ENCODE results near the gene TTPAL.

Gene TTPAL

GRCh38 chr20:44442298-44443070 lies 33.2 kb upstream of the TTPAL start:
- no peak for DNase-seq

GRCh38 chr20:44445742-44446710 lies 29.6 kb upstream of the TTPAL start:
- no peak for DNase-seq

- DNase-seq: no peak
Measured at GRCh38 chr20:44447827-44448419, 27.8 kb upstream of the TTPAL start.

- DNase-seq: no peak
Measured at GRCh38 chr20:44448753-44449546, 26.7 kb upstream of the TTPAL start.

- DNase-seq: no peak
Measured at GRCh38 chr20:44449864-44450263, 25.8 kb upstream of the TTPAL start.

- DNase-seq: no peak
Measured at GRCh38 chr20:44450281-44450889, 25.3 kb upstream of the TTPAL start.

GRCh38 chr20:44450903-44451450 lies 24.7 kb upstream of the TTPAL start:
- DNase-seq: no peak

GRCh38 chr20:44454306-44454963 lies 21.2 kb upstream of the TTPAL start:
- DNase-seq: no peak

GRCh38 chr20:44455126-44455525 lies 20.5 kb upstream of the TTPAL start:
- DNase-seq: no peak

- DNase-seq: no peak
Measured at GRCh38 chr20:44456611-44457010, 19.1 kb upstream of the TTPAL start.

GRCh38 chr20:44457016-44457415 lies 18.7 kb upstream of the TTPAL start:
- no peak for DNase-seq

GRCh38 chr20:44459271-44459670 lies 16.4 kb upstream of the TTPAL start:
- no peak for DNase-seq

GRCh38 chr20:44460795-44461141 lies 14.9 kb upstream of the TTPAL start:
- DNase-seq: no peak

GRCh38 chr20:44461142-44461802 lies 14.4 kb upstream of the TTPAL start:
- DNase-seq: no peak

- DNase-seq: no peak
Measured at GRCh38 chr20:44461803-44462174, 13.9 kb upstream of the TTPAL start.

GRCh38 chr20:44463466-44463865 lies 12.2 kb upstream of the TTPAL start:
- no peak for DNase-seq

- DNase-seq: no peak
Measured at GRCh38 chr20:44464514-44464913, 11.2 kb upstream of the TTPAL start.

- no peak for DNase-seq
Measured at GRCh38 chr20:44465001-44465560, 10.6 kb upstream of the TTPAL start.

GRCh38 chr20:44467289-44467883 lies 8.3 kb upstream of the TTPAL start:
- no peak for DNase-seq

Measured in activated CD8-positive, alpha-beta memory T cell treated with anti-CD3 and anti-CD28 coated beads for 24 hours (primary cell).